Measurements from ENCODE around the gene FOS. TPM values are rescaled to one million over a fixed set of nuclear protein-coding genes. Genes with fewer than 3 reads are reported as not detected.
A peak's percentile ranks its signal among the peaks of the same experiment; 100 is the strongest.
"Not testable (repeated sequence)": the region's sequence is repeated elsewhere in the genome, so short reads cannot be mapped to it uniquely, and the experiment has no call there.

FOS gene
- total RNA-seq, 3 donors from 2014 or later = 163 to 292 (median 243) TPM

- no peak for ATAC-seq
- Histone ChIP-seq H3K4me3 (peak overlapping the region; percentile 44), H3K9me3 (no peaks in the 10 kb centered on the region), H3K36me3 (ENCODE audit: low read depth) (no peaks in the 10 kb centered on the region), H3K4me1 (ENCODE audit: low read depth) (peaks cover 34% of the 10 kb centered on the region)
- no peak for TF ChIP-seq CTCF (IDR thresholded peaks at IDR 0.05)
- intact Hi-C loops (cut with DNase I, micrococcal nuclease) = no loop called here
- no peak for DNase-seq
Observed at GRCh38 chr14:75280291-75280830, 1.7 kb downstream of the FOS start.

- Histone ChIP-seq H3K9me3 (no peaks in the 10 kb centered on the region), H3K4me3 (no peak overlapping the region), H3K4me1 (ENCODE audit: low read depth) (peaks cover 27% of the 10 kb centered on the region), H3K36me3 (ENCODE audit: low read depth) (no peaks in the 10 kb centered on the region)
- ATAC-seq (no peak), DNase-seq (peak in 1 of 3 donors; percentile 50)
- TF ChIP-seq CTCF (IDR thresholded peaks at IDR 0.05) = no peak
- intact Hi-C loops (cut with DNase I, micrococcal nuclease) = no loop called here
Observed at GRCh38 chr14:75280831-75281653, 2.4 kb downstream of the FOS start.

DNA sequence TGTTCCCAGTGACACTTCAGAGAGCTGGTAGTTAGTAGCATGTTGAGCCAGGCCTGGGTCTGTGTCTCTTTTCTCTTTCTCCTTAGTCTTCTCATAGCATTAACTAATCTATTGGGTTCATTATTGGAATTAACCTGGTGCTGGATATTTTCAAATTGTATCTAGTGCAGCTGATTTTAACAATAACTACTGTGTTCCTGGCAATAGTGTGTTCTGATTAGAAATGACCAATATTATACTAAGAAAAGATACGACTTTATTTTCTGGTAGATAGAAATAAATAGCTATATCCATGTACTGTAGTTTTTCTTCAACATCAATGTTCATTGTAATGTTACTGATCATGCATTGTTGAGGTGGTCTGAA is 3.0 kb downstream of the FOS start:
- DNase-seq (no peak), ATAC-seq (no peak)
- intact Hi-C loops (cut with DNase I, micrococcal nuclease) = no loop called here
- no peak overlapping the region for H3K4me3 ChIP-seq
- TF ChIP-seq CTCF (IDR thresholded peaks at IDR 0.05) = no peak
- peaks cover 22% of the 10 kb centered on the region for H3K4me1 ChIP-seq (ENCODE audit: low read depth)
- no peaks in the 10 kb centered on the region for H3K9me3 ChIP-seq
- no peaks in the 10 kb centered on the region for H3K36me3 ChIP-seq (ENCODE audit: low read depth)

- no peaks in the 10 kb centered on the region for H3K36me3 ChIP-seq (ENCODE audit: low read depth)
- H3K4me1 ChIP-seq (ENCODE audit: low read depth) = peaks cover 20% of the 10 kb centered on the region
- H3K9me3 ChIP-seq = no peaks in the 10 kb centered on the region
- ATAC-seq = no peak
- H3K4me3 ChIP-seq = no peak overlapping the region
- no peak for TF ChIP-seq CTCF (IDR thresholded peaks at IDR 0.05)
- DNase-seq = no peak
- intact Hi-C loops (cut with DNase I, micrococcal nuclease) = no loop called here
Observed at GRCh38 chr14:75282170-75282554, 3.5 kb downstream of the FOS start.

GRCh38 chr14:75282555-75283161 is 4.0 kb downstream of the FOS start:
- peaks cover 19% of the 10 kb centered on the region for H3K4me1 ChIP-seq (ENCODE audit: low read depth)
- H3K4me3 ChIP-seq; H3K9me3 ChIP-seq; ATAC-seq; H3K36me3 ChIP-seq (ENCODE audit: low read depth); intact Hi-C loops (cut with DNase I, micrococcal nuclease): not testable (repeated sequence)
- peak in 1 of 3 donors; percentile 34 for DNase-seq

DNA sequence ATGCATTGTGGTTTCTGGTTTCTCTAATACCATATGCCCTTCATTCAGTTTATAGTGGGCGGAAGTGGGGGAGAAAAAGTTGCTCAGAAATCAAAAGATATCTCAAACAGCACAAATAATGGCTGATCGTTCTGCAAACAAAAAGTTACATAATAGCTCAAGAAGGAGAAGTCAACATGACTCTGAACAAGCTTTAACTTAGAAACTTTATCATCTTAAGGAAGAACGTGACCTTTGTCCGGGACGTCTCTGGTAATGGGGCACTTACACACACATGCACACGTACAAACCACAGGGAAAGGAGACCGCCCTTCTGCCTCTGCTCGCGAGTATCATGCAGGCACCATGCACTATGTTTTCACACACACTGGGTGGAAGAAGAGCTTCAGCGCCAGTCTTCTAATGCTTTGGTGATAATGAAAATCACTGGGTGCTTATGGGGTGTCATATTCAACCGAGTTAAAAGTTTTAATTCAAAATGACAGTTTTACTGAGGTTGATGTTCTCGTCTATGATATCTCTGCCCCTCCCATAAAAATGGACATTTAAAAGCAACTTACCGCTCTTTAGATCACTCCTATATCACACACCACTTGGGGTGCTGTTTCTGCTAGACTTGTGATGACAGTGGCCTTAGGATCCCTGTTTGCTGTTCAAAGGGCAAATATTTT is 4.7 kb downstream of the FOS start:
- peak; percentile 28 for TF ChIP-seq CTCF (IDR thresholded peaks at IDR 0.05)
- H3K4me3 ChIP-seq = no peak overlapping the region
- ATAC-seq (peak; percentile 45), DNase-seq (peak in 1 of 3 donors; percentile 82)
- H3K9me3 ChIP-seq = no peaks in the 10 kb centered on the region
- no peaks in the 10 kb centered on the region for H3K36me3 ChIP-seq (ENCODE audit: low read depth)
- H3K4me1 ChIP-seq (ENCODE audit: low read depth) = peaks cover 17% of the 10 kb centered on the region
- intact Hi-C loops (cut with DNase I, micrococcal nuclease) = no loop called here
